ENCODE measurements around the gene TECTB.

TECTB gene

GRCh38 chr10:112275512-112276245 lies 7.5 kb upstream of the TECTB start:
- DNase-seq: no peak

- peak; percentile 56 to 77 for DNase-seq
These were observed 4.3 kb upstream of the TECTB start for GRCh38 chr10:112278871-112279270.

- DNase-seq: no peak
These were observed 3.8 kb upstream of the TECTB start for GRCh38 chr10:112279433-112279832.

GRCh38 chr10:112280205-112280921 lies 2.8 kb upstream of the TECTB start:
- DNase-seq: no peak

- peak in 1 of 2 experiments; percentile 6 for DNase-seq
These were observed 1.1 kb upstream of the TECTB start for GRCh38 chr10:112282086-112282485.

GRCh38 chr10:112286837-112287818 lies 3.9 kb downstream of the TECTB start:
- no peak for DNase-seq

- no peak for DNase-seq
These were observed 4.6 kb downstream of the TECTB start for GRCh38 chr10:112287844-112288243.

- DNase-seq: no peak
These were observed 5.3 kb downstream of the TECTB start for GRCh38 chr10:112288486-112288885.

- no peak for DNase-seq
These were observed 6.3 kb downstream of the TECTB start for GRCh38 chr10:112289373-112290053.

GRCh38 chr10:112290054-112290373 lies 6.8 kb downstream of the TECTB start:
- DNase-seq: no peak

- no peak for DNase-seq
These were observed 11.0 kb downstream of the TECTB start for GRCh38 chr10:112294169-112294568.

- no peak for DNase-seq
These were observed 12.9 kb downstream of the TECTB start for GRCh38 chr10:112295853-112296830.

GRCh38 chr10:112296908-112297331 lies 13.7 kb downstream of the TECTB start:
- no peak for DNase-seq

GRCh38 chr10:112298581-112298980 lies 15.4 kb downstream of the TECTB start:
- DNase-seq: no peak

GRCh38 chr10:112299456-112299855 lies 16.3 kb downstream of the TECTB start:
- DNase-seq: no peak

GRCh38 chr10:112302335-112302734 lies 19.1 kb downstream of the TECTB start:
- no peak for DNase-seq

GRCh38 chr10:112303528-112303927 lies 20.3 kb downstream of the TECTB start:
- no peak for DNase-seq

- DNase-seq: no peak
These were observed 21.2 kb downstream of the TECTB start for GRCh38 chr10:112304267-112304859.

GRCh38 chr10:112307358-112308124 lies 24.3 kb downstream of the TECTB start:
- peak in 1 of 2 experiments; percentile 38 for DNase-seq

- DNase-seq: no peak
These were observed 24.9 kb downstream of the TECTB start for GRCh38 chr10:112308125-112308502.
